ENCODE measurements around the gene RAB24. TPM values are rescaled to one million over a fixed set of nuclear protein-coding genes. Genes with fewer than 3 reads are reported as not detected.

The RAB24 gene
- polyA plus RNA-seq, 1 donor from 2014 or later = 79.0 TPM

- TF ChIP-seq TAF1 (IDR thresholded peaks at IDR 0.05; ENCODE audit: low read depth) = no peak
- TF ChIP-seq MXI1 (conservative IDR thresholded peaks at IDR 0.05; ENCODE audit: poor library complexity, severe bottlenecking) = no peak
- no peak for TF ChIP-seq SMC3 (conservative IDR thresholded peaks at IDR 0.05; ENCODE audit: poor library complexity)
- TF ChIP-seq RAD21 (conservative IDR thresholded peaks at IDR 0.05) = no peak
- TF ChIP-seq POLR2AphosphoS5 (IDR thresholded peaks at IDR 0.05) = no peak
- TF ChIP-seq EZH2 (IDR thresholded peaks at IDR 0.05; ENCODE audit: borderline replicate concordance, insufficient read depth, low read length, poor library complexity, severe bottlenecking) = no peak
- no peak for TF ChIP-seq REST (IDR thresholded peaks at IDR 0.05; ENCODE audit: borderline replicate concordance)
- no peak for TF ChIP-seq EP300 (conservative IDR thresholded peaks at IDR 0.05; ENCODE audit: poor library complexity, severe bottlenecking)
- TF ChIP-seq CTCF (IDR thresholded peaks at IDR 0.05; ENCODE audit: poor library complexity, severe bottlenecking) = no peak
- no peaks in the 10 kb centered on the region for H3K36me3 ChIP-seq (ENCODE audit: insufficient read depth, low read length)
- H3K4me3 ChIP-seq (ENCODE audit: low read length) = no peak overlapping the region
- no peaks in the 10 kb centered on the region for H3K9me3 ChIP-seq (ENCODE audit: low read length)
- no peaks in the 10 kb centered on the region for H3K9me2 ChIP-seq (ENCODE audit: insufficient read depth, low read length)
- no peak overlapping the region for H2AFZ ChIP-seq (ENCODE audit: low read depth, low read length)
- no peak overlapping the region for H3K27ac ChIP-seq (ENCODE audit: low read length)
- no peaks in the 10 kb centered on the region for H4K20me1 ChIP-seq (ENCODE audit: insufficient read depth)
- H3K4me2 ChIP-seq (ENCODE audit: low read length) = no peak overlapping the region
- no peaks in the 10 kb centered on the region for H3F3A ChIP-seq (ENCODE audit: insufficient read depth, low read length, poor library complexity, severe bottlenecking)
- no peaks in the 10 kb centered on the region for H3K79me2 ChIP-seq (replicated peaks; ENCODE audit: insufficient read depth, low read length)
- H3K27me3 ChIP-seq (ENCODE audit: insufficient read depth, low read depth, low read length) = no peaks in the 10 kb centered on the region
- no peak overlapping the region for H3K9ac ChIP-seq (ENCODE audit: low read length)
Measured at GRCh38 chr5:177294632-177295031, 8.9 kb downstream of the RAB24 start.

- Histone ChIP-seq H2AFZ (ENCODE audit: low read depth, low read length) (no peak overlapping the region), H3K36me3 (ENCODE audit: insufficient read depth, low read length) (no peaks in the 10 kb centered on the region), H3K4me3 (ENCODE audit: low read length) (no peak overlapping the region), H3K27ac (ENCODE audit: low read length) (no peak overlapping the region), H3K9me2 (ENCODE audit: insufficient read depth, low read length) (no peaks in the 10 kb centered on the region), H3K4me2 (ENCODE audit: low read length) (no peak overlapping the region), H3F3A (ENCODE audit: insufficient read depth, low read length, poor library complexity, severe bottlenecking) (no peaks in the 10 kb centered on the region), H4K20me1 (ENCODE audit: insufficient read depth) (no peaks in the 10 kb centered on the region), H3K79me2 (replicated peaks; ENCODE audit: insufficient read depth, low read length) (no peaks in the 10 kb centered on the region), H3K27me3 (ENCODE audit: insufficient read depth, low read depth, low read length) (no peaks in the 10 kb centered on the region), H3K9me3 (ENCODE audit: low read length) (no peaks in the 10 kb centered on the region), H3K9ac (ENCODE audit: low read length) (no peak overlapping the region)
- TF ChIP-seq CTCF (IDR thresholded peaks at IDR 0.05; ENCODE audit: poor library complexity, severe bottlenecking) (no peak), MXI1 (conservative IDR thresholded peaks at IDR 0.05; ENCODE audit: poor library complexity, severe bottlenecking) (no peak), REST (IDR thresholded peaks at IDR 0.05; ENCODE audit: borderline replicate concordance) (no peak), RAD21 (conservative IDR thresholded peaks at IDR 0.05) (no peak), EZH2 (IDR thresholded peaks at IDR 0.05; ENCODE audit: borderline replicate concordance, insufficient read depth, low read length, poor library complexity, severe bottlenecking) (no peak), TAF1 (IDR thresholded peaks at IDR 0.05; ENCODE audit: low read depth) (no peak), SMC3 (conservative IDR thresholded peaks at IDR 0.05; ENCODE audit: poor library complexity) (no peak), EP300 (conservative IDR thresholded peaks at IDR 0.05; ENCODE audit: poor library complexity, severe bottlenecking) (no peak), POLR2AphosphoS5 (IDR thresholded peaks at IDR 0.05) (no peak)
Measured at GRCh38 chr5:177293819-177294581, 9.5 kb downstream of the RAB24 start.

Measured in neural cell (in vitro differentiated cells).